ENCODE measurements around the gene PLPP4.
"Not testable (repeated sequence)": the region's sequence is repeated elsewhere in the genome, so short reads cannot be mapped to it uniquely, and the experiment has no call there.

PLPP4 gene

GRCh38 chr10:120492346-120492745 is 35.3 kb downstream of the PLPP4 start:
- no peak for DNase-seq

DNA sequence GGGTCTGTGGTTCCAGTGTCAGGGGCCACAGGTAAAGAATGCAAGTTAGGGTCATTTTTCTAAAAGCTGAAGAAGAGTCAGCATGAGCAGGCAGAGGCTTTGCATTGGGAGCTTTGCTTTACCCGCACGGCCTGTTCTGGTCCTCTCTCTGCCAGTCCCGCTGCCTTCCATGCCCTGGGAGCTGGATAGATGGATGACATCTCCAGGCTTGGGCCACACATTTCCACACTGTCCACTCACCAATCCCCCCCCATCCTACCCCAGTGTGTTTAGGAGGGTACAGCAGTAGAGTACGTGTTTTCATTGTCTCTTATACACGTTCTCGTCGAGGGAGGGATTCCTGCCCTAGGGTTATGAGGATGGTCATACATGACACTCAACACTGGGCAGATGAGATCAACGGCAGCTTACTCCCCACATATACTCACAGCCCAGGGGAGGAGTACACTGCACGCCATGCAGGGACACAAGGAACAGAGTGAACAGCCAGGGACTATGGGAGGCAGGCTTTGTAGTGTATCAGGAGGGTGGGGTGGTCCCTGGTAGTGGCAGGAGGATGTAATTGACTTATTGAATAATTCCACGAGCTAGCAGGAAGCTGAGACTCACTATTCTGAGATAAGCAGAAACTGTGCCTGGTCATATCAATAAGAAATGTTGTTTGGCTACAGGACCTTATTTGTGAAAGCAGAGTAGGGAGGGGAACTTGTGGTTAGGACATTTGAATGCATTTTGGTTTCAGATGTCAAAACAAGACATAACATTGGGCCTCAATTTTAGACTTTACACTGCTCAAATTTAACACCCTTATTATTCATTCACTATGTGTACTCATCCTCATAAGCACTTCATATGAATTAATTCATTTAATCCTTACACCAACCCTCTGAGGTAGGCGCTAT is 36.6 kb downstream of the PLPP4 start:
- no peak for DNase-seq

DNA sequence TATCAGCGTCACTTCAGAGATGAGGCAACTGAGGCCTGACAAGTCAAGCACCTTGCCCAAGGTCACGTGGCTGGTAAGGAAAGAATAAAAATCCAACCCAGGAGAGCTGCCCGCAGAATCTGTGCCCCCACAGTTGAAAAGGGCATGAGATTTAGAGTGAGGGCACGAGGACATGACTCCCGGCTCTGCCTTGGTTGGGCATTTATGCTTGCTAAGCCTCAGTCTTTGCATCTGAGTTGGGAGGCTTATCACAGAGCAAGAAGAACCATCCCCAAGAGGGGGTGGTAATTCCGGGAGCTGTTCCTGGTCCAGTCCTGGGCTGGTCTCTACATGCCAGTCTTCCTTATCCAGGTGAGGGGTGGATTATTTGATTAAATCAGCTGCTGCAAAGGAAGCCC is 37.3 kb downstream of the PLPP4 start:
- no peak for DNase-seq

DNA sequence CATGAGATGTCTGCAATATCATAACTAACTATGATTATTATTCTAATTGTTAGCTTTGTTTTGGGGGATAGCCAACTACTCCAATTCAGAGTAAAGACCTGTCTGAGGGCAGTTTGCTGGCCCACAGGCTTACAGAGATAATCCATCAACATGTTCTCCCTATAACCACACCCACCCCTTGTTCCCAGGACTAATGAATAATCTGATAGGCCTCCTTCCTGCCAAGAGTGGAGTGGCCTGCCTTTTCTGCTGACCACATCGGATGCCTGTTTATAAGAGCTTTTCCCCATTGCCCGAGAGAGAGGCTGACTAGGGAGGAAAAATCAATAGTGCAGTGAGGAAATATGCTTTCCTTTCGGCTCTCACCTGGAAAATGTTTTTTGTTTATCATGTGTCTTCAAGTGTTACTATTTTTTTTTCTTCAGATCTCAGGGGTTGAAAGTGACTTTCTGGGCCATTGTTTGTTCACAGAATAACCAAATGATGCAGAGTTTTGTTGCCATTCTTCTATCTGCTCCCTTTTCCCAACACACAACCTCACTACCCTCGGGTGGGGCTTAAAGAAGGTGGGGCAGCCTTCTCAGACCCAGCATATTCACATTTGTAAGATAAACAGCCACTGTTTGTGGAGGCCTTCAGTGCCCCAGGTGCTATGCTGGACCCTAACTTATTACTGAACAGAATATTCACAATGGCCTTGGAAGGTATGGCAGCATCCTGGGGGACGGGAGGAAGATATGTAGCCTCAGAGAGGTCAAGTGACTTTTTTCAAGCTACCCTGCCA is 38.4 kb downstream of the PLPP4 start:
- no peak for DNase-seq

GRCh38 chr10:120499883-120500282 is 42.9 kb downstream of the PLPP4 start:
- DNase-seq, result no peak

DNA sequence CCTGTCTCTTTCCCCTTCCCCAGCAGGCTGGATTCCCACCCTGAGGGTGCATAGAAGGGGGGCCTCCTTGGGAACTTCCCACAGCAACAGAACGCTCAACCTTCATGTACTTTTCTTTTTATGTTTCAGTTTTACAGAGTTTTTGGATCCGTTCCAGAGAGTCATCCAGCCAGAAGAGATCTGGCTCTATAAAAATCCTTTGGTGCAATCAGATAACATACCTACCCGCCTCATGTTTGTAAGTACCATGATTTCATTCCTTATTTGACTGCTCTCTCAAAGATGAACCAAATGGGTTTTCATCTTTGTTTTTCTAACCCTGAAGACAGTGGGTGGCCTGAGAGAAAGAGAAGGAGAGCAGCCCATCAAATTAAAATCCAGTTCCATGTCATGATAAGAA is 46.7 kb downstream of the PLPP4 start:
- no peak for DNase-seq

- DNase-seq, result not testable (repeated sequence)
These were observed 47.2 kb downstream of the PLPP4 start for GRCh38 chr10:120504227-120504626.

- peak; percentile 7 for DNase-seq
These were observed 48.0 kb downstream of the PLPP4 start for GRCh38 chr10:120505056-120505455.

DNA sequence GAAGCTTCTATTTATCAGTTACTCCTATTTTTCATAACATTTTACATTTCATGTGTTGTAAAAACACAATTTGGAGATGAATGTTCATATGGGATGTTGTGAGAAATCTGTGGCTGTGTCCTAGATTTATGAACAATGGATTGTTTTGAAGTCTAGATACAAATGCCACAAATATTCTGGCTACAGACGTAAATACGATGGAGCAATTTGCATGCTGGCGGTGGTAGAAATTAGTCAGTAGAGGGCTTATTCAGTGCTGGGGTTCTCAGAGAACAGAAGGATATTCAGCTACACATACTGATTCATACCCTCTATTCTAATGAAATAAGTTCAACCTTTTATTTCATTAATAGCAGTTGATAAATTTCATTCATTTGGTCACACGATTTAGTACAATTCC is 48.8 kb downstream of the PLPP4 start:
- no peak for DNase-seq

DNA sequence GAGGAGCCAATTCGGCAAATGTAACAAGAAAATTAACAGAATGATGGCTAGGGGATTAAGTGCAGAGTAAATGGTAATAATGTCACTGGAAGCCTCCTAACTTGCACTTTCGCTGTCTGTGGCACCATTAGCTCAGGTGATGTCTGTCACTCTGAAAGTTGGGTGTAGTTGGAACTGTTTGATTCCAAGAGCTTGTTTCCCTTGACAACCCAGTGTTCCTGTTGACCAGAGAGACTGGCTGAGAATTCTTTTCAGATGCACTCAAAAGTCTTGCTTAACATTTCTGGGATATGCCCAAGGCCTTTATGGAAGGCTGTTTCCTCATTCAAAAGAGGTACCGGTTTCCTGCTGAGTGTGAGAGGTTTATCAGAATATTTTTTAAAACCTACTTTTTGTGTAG is 49.6 kb downstream of the PLPP4 start:
- peak; percentile 39 for DNase-seq

GRCh38 chr10:120507175-120507574 is 50.1 kb downstream of the PLPP4 start:
- no peak for DNase-seq

- DNase-seq, result no peak
These were observed 50.6 kb downstream of the PLPP4 start for GRCh38 chr10:120507651-120508050.

- no peak for DNase-seq
These were observed 51.4 kb downstream of the PLPP4 start for GRCh38 chr10:120508393-120508792.

DNA sequence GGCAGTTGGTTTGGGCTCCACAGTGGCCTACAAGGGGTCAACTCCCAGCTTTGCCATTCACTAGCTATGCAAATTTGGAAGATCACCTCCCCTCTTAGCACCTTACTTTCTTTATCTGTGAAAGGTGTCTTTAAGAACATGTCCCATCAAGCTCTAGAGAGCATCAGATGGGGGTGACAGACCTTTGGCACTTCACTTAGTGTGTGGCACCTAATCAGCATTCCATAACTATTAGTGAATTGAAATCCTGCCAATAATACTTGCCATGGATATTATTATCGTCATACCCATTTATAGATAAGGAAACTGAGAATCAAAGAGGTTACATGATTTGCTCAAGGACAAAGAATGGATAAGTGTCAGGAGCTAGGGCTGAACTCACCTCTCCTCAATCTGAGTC is 51.9 kb downstream of the PLPP4 start:
- DNase-seq, result no peak

DNA sequence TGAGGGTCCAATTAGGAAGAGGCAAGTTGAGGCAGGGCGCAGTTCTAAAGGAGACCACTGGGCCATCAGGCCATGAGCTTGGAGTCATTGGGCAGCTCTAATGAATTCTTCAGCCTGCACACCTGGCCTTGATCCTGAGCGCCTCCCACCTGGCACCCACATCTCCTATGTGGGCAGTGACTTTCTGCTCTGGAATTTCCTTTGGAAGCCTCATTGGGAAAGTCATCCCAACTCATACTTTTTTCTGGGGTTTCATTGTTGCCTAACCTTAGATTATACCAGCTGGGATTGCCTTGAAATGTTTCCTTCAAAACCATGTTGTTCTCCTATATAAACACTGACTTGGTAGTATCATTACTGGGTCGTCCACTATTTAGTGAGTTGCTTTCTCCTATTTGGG is 54.1 kb downstream of the PLPP4 start:
- DNase-seq, result no peak

GRCh38 chr10:120513307-120513796 is 56.3 kb downstream of the PLPP4 start:
- DNase-seq, result no peak

DNA sequence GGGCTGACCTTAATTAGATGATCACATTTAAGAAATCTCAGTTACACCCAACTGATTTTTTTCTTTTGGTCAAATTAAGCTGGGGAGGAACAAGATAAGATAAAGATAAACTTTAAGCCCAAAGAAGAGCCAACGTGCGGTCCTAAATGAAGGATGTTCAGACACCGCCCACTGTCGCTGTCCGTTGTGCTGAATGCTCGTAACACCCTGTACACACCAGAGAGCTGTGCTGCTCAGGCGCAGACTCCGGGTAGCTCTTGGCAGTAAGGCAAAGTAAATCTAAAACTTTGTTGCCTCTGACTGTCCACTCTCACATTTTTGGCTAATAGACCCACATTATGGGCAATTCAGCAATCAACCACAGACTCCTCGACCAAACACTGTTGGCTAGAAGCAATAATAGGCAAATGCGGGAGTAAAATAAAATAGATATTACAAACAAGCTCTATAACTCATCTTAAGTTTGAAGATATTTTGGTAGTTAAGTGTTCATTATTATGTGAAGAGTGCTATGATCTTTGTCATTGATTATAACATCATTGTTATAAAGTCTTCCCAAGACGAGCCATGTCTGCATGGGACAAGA is 57.1 kb downstream of the PLPP4 start:
- no peak for DNase-seq

DNA sequence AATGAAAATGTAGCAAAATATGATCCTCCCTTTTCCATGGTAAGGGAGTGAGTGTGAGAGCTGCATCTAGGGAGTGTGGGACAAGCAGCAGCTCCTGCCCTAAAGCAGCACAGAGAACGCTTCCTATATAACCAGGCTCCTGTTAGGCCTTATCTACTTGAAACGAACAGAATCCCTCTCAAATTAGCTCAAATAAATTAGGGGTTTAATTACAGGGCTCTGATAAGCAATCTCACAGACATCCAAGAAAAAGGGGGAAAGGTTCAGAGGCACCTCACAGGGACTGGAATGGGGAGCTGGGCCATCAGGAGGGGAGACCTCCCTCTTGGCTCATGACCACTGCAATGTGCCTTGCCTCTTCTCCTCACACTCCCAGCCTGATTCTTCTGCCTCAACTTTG is 57.9 kb downstream of the PLPP4 start:
- no peak for DNase-seq

- DNase-seq, result no peak
These were observed 58.7 kb downstream of the PLPP4 start for GRCh38 chr10:120515741-120516140.

GRCh38 chr10:120516426-120516825 is 59.4 kb downstream of the PLPP4 start:
- no peak for DNase-seq

- DNase-seq, result no peak
These were observed 60.2 kb downstream of the PLPP4 start for GRCh38 chr10:120517196-120517595.

- DNase-seq, result no peak
These were observed 61.0 kb downstream of the PLPP4 start for GRCh38 chr10:120517881-120518484.

DNA sequence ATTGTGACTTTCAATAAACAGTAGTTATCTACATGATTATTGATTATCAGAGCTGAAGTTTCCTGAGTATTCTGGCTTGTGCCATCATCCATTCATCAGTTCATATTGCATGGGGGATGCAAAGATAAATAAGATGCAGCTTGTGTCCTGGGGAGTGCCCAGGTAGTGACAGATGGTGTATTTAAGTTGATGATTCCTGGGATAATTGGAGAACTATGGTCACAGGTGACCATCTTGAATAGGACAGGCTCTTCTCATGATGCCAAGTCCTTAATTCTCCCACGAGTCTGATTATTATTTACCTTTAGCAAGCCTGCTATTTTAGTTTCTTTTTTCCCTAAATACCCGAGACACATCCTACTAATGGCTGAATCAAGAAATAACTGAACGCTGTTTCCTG is 64.9 kb downstream of the PLPP4 start:
- no peak for DNase-seq
